ENCODE measurements around the gene AKAP13.

GRCh38 chr15:85531083-85531482, 150.7 kb downstream of the AKAP13 start:
- TF ChIP-seq, protein P1, sequence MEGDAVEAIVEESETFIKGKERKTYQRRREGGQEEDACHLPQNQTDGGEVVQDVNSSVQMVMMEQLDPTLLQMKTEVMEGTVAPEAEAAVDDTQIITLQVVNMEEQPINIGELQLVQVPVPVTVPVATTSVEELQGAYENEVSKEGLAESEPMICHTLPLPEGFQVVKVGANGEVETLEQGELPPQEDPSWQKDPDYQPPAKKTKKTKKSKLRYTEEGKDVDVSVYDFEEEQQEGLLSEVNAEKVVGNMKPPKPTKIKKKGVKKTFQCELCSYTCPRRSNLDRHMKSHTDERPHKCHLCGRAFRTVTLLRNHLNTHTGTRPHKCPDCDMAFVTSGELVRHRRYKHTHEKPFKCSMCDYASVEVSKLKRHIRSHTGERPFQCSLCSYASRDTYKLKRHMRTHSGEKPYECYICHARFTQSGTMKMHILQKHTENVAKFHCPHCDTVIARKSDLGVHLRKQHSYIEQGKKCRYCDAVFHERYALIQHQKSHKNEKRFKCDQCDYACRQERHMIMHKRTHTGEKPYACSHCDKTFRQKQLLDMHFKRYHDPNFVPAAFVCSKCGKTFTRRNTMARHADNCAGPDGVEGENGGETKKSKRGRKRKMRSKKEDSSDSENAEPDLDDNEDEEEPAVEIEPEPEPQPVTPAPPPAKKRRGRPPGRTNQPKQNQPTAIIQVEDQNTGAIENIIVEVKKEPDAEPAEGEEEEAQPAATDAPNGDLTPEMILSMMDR (IDR thresholded peaks at IDR 0.05), result no peak
- TF ChIP-seq EP300 (IDR thresholded peaks at IDR 0.05), result no peak

All from ovary (tissue), 3 donors.